ENCODE data around the gene RAD1. TPM values are rescaled to one million over a fixed set of nuclear protein-coding genes. Genes with fewer than 3 reads are reported as not detected.
A peak's percentile ranks its signal among the peaks of the same experiment; 100 is the strongest.

RAD1 gene
- 10 to 100 TPM in 3 of 4 donors, 1 to 10 TPM in 1; 9.0 to 14.4 (median 11.6) TPM for total RNA-seq

- H3K4me3 ChIP-seq: peak within 1 kb of the TSS; percentile 89 to 99 (median 93)
- TF ChIP-seq POLR2A (IDR thresholded peaks at IDR 0.05) (peak; percentile 85), CTCF (IDR thresholded peaks at IDR 0.05) (peak in 2 of 5 experiments; percentile 11 to 18), EP300 (IDR thresholded peaks at IDR 0.05; ENCODE audit: low read depth) (no peak), POLR2AphosphoS5 (IDR thresholded peaks at IDR 0.05) (peak; percentile 78 to 92 (median 87))
- in situ Hi-C loops (cut with MboI; ENCODE audit: low pct_ligation_motif_present in 1 of 4, low pct_unique_long_range_greater_than_20kb in 1 of 4, low sequenced_read_pairs in 3 of 4): loop anchor here in 3 of 4 donors (25.0 kb wide), 2 partner anchors 903 to 1478 kb away; partner anchors contain the start of genes AMACR (in 2 of the 3) and TARS1 (in 2 of the 3)
- intact Hi-C loops (cut with DNase I; ENCODE audit: low total_unique reads): no loop called here
- peak within 1 kb of the TSS; percentile 89 to 96 (median 92) for H3K27ac ChIP-seq
- 0 to 1% methylated on average over 11 to 67 of the region's 67 CpGs for WGBS, 2 donors (ENCODE audit: low coverage in 1 of 2)
- no peaks in the 10 kb centered on the region for H3K27me3 ChIP-seq
- no peaks in the 10 kb centered on the region for H3K9me3 ChIP-seq
- peaks cover 23 to 33% (median 26%) of the 10 kb centered on the region in 4 donors for H3K4me1 ChIP-seq
- peaks cover 0 to 12% (median 5%) of the 10 kb centered on the region in 4 donors for H3K36me3 ChIP-seq
- DNase-seq: peak; percentile 97
Observed at GRCh38 chr5:34915139-34915855, at the start of gene RAD1, which contains the start of gene BRIX1. RAD1 (minus strand) TSS chr5:34915504; CDS start chr5:34914892, 612 bp downstream. BRIX1 (plus strand) TSS chr5:34915711; CDS start chr5:34915739, 28 bp downstream.

GRCh38 chr5:34959323-34959722, 44.0 kb upstream of the RAD1 start:
- Histone ChIP-seq H3K27ac (no peak overlapping the region), H3K36me3 (peaks cover 0 to 17% (median 8%) of the 10 kb centered on the region in 4 donors), H3K4me1 (no peaks in the 10 kb centered on the region), H3K27me3 (no peaks in the 10 kb centered on the region), H3K4me3 (no peak overlapping the region), H3K9me3 (no peaks in the 10 kb centered on the region)
- intact Hi-C loops (cut with DNase I; ENCODE audit: low total_unique reads) (no loop called here), in situ Hi-C loops (cut with MboI; ENCODE audit: low pct_ligation_motif_present in 1 of 4, low pct_unique_long_range_greater_than_20kb in 1 of 4, low sequenced_read_pairs in 3 of 4) (no loop called here)
- WGBS, 2 donors (ENCODE audit: low coverage in 1 of 2): 77% methylated on average over 1 of the region's 1 CpG; no CpG with 5 or more reads in 1 of the 2 donors
- DNase-seq: no peak
- TF ChIP-seq POLR2A (IDR thresholded peaks at IDR 0.05) (no peak), CTCF (IDR thresholded peaks at IDR 0.05) (no peak), EP300 (IDR thresholded peaks at IDR 0.05; ENCODE audit: low read depth) (no peak), POLR2AphosphoS5 (IDR thresholded peaks at IDR 0.05) (no peak)

GRCh38 chr5:34957857-34958690, 42.8 kb upstream of the RAD1 start:
- Histone ChIP-seq H3K4me3 (no peak overlapping the region), H3K27me3 (no peaks in the 10 kb centered on the region), H3K9me3 (no peaks in the 10 kb centered on the region), H3K36me3 (peaks cover 0 to 25% (median 13%) of the 10 kb centered on the region in 4 donors), H3K27ac (no peak overlapping the region), H3K4me1 (no peaks in the 10 kb centered on the region)
- peak; percentile 13 to 33 (median 27) for TF ChIP-seq CTCF (IDR thresholded peaks at IDR 0.05)
- no peak for TF ChIP-seq POLR2A (IDR thresholded peaks at IDR 0.05)
- in situ Hi-C loops (cut with MboI; ENCODE audit: low pct_ligation_motif_present in 1 of 4, low pct_unique_long_range_greater_than_20kb in 1 of 4, low sequenced_read_pairs in 3 of 4) (no loop called here), intact Hi-C loops (cut with DNase I; ENCODE audit: low total_unique reads) (no loop called here)
- WGBS, 2 donors (ENCODE audit: low coverage in 1 of 2): 35 to 51% methylated on average over 5 of the region's 5 CpGs
- no peak for DNase-seq

- no peak overlapping the region for H3K4me3 ChIP-seq
- peaks cover 0 to 28% (median 14%) of the 10 kb centered on the region in 4 donors for H3K36me3 ChIP-seq
- H3K27ac ChIP-seq: no peak overlapping the region
- no peaks in the 10 kb centered on the region for H3K4me1 ChIP-seq
- 95 to 100% methylated on average over 1 of the region's 1 CpG for WGBS, 2 donors (ENCODE audit: low coverage in 1 of 2)
- DNase-seq: no peak
- no peaks in the 10 kb centered on the region for H3K27me3 ChIP-seq
- intact Hi-C loops (cut with DNase I; ENCODE audit: low total_unique reads) (no loop called here), in situ Hi-C loops (cut with MboI; ENCODE audit: low pct_ligation_motif_present in 1 of 4, low pct_unique_long_range_greater_than_20kb in 1 of 4, low sequenced_read_pairs in 3 of 4) (no loop called here)
- H3K9me3 ChIP-seq: no peaks in the 10 kb centered on the region
- TF ChIP-seq CTCF (IDR thresholded peaks at IDR 0.05) (no peak), POLR2AphosphoS5 (IDR thresholded peaks at IDR 0.05) (no peak), EP300 (IDR thresholded peaks at IDR 0.05; ENCODE audit: low read depth) (no peak), POLR2A (IDR thresholded peaks at IDR 0.05) (no peak)
Observed at GRCh38 chr5:34957321-34957720, 42.0 kb upstream of the RAD1 start.
